Measurements from ENCODE around the gene MYO1D. TPM values are rescaled to one million over a fixed set of nuclear protein-coding genes. Genes with fewer than 3 reads are reported as not detected.

The MYO1D gene
- total RNA-seq, 1 experiment from 2014 or later: 23.5 TPM

GRCh38 chr17:32805029-32805976, 71.6 kb downstream of the MYO1D start:
- intact Hi-C loops (cut with micrococcal nuclease): loop anchor here (2.0 kb wide), 1 partner anchor 49 kb away; no protein-coding TSS in a partner anchor
- BruUV-seq (replicated peaks): TSS peak; percentile 29
- peaks cover 46% of the 10 kb centered on the region for H3K4me1 ChIP-seq (ENCODE audit: insufficient read depth, low read length)
- peak overlapping the region; percentile 45 for H3K4me2 ChIP-seq (ENCODE audit: low read length)
- no peaks in the 10 kb centered on the region for H3K9me3 ChIP-seq (ENCODE audit: low read length)
- no peak overlapping the region for H3K9ac ChIP-seq (ENCODE audit: low read length)
- ChIA-PET CTCF (interaction anchor here (0.6 to 2.2 kb wide), 3 partner anchors 72 to 131 kb away, joined by 3 to 19 read pairs (median 3); partner anchors contain the start of gene MYO1D), POLR2A (ENCODE audit: unreplicated experiment) (interaction anchor here (0.6 kb wide), 2 partner anchors 10 to 376 kb away, joined by 4 to 6 read pairs; no protein-coding TSS in a partner anchor)
- TF ChIP-seq CTCF (conservative IDR thresholded peaks at IDR 0.05; ENCODE audit: low read depth, low read length): no peak
- H3K27me3 ChIP-seq (ENCODE audit: low read length): no peaks in the 10 kb centered on the region
- no peak overlapping the region for H2AFZ ChIP-seq (ENCODE audit: low read length)
- peak; percentile 19 for ATAC-seq
- no peaks in the 10 kb centered on the region for H3K36me3 ChIP-seq (ENCODE audit: low read depth, low read length)
- H3F3A ChIP-seq (ENCODE audit: low read length, unreplicated experiment): no peaks in the 10 kb centered on the region
- H3K27ac ChIP-seq (ENCODE audit: low read length): peak overlapping the region; percentile 73
- H3K79me2 ChIP-seq (ENCODE audit: low read length): no peaks in the 10 kb centered on the region
- H4K20me1 ChIP-seq (ENCODE audit: low read length): no peaks in the 10 kb centered on the region
- peak; percentile 62 for DNase-seq
- H3K4me3 ChIP-seq (ENCODE audit: low read length): no peak overlapping the region
- H3K9me2 ChIP-seq (replicated peaks; ENCODE audit: low read length): no peaks in the 10 kb centered on the region

- intact Hi-C loops (cut with micrococcal nuclease): no loop called here
- POLR2A ChIA-PET (ENCODE audit: unreplicated experiment): no interaction called here
- no peaks in the 10 kb centered on the region for H3K27me3 ChIP-seq (ENCODE audit: low read length)
- no peaks in the 10 kb centered on the region for H3K9me2 ChIP-seq (replicated peaks; ENCODE audit: low read length)
- no TSS peak for BruUV-seq (replicated peaks)
- H3K4me1 ChIP-seq (ENCODE audit: insufficient read depth, low read length): peaks cover 44% of the 10 kb centered on the region
- no peaks in the 10 kb centered on the region for H3K36me3 ChIP-seq (ENCODE audit: low read depth, low read length)
- no peak overlapping the region for H3K4me2 ChIP-seq (ENCODE audit: low read length)
- no peak for ATAC-seq
- no peak overlapping the region for H3K27ac ChIP-seq (ENCODE audit: low read length)
- no peaks in the 10 kb centered on the region for H3F3A ChIP-seq (ENCODE audit: low read length, unreplicated experiment)
- H2AFZ ChIP-seq (ENCODE audit: low read length): no peak overlapping the region
- TF ChIP-seq CTCF (conservative IDR thresholded peaks at IDR 0.05; ENCODE audit: low read depth, low read length) (no peak), EZH2phosphoT487 (IDR thresholded peaks at IDR 0.05; ENCODE audit: borderline replicate concordance, low read length) (no peak)
- CTCF ChIA-PET: no interaction called here
- no peak overlapping the region for H3K4me3 ChIP-seq (ENCODE audit: low read length)
- H3K79me2 ChIP-seq (ENCODE audit: low read length): no peaks in the 10 kb centered on the region
- H3K9ac ChIP-seq (ENCODE audit: low read length): no peak overlapping the region
- H3K9me3 ChIP-seq (ENCODE audit: low read length): no peaks in the 10 kb centered on the region
- no peak for DNase-seq
- no peaks in the 10 kb centered on the region for H4K20me1 ChIP-seq (ENCODE audit: low read length)
These were observed 73.4 kb downstream of the MYO1D start for GRCh38 chr17:32803544-32803943.

- no peak overlapping the region for H3K4me2 ChIP-seq (ENCODE audit: low read length)
- no peak overlapping the region for H3K27ac ChIP-seq (ENCODE audit: low read length)
- no peak overlapping the region for H3K4me3 ChIP-seq (ENCODE audit: low read length)
- ChIA-PET CTCF (no interaction called here), POLR2A (ENCODE audit: unreplicated experiment) (no interaction called here)
- ATAC-seq: no peak
- H3K9ac ChIP-seq (ENCODE audit: low read length): no peak overlapping the region
- no peaks in the 10 kb centered on the region for H3K27me3 ChIP-seq (ENCODE audit: low read length)
- H3K9me3 ChIP-seq (ENCODE audit: low read length): no peaks in the 10 kb centered on the region
- H3K4me1 ChIP-seq (ENCODE audit: insufficient read depth, low read length): peaks cover 34% of the 10 kb centered on the region
- H4K20me1 ChIP-seq (ENCODE audit: low read length): no peaks in the 10 kb centered on the region
- H2AFZ ChIP-seq (ENCODE audit: low read length): no peak overlapping the region
- no peaks in the 10 kb centered on the region for H3K79me2 ChIP-seq (ENCODE audit: low read length)
- H3K36me3 ChIP-seq (ENCODE audit: low read depth, low read length): no peaks in the 10 kb centered on the region
- H3F3A ChIP-seq (ENCODE audit: low read length, unreplicated experiment): no peaks in the 10 kb centered on the region
- BruUV-seq (replicated peaks): no TSS peak
- no peak for TF ChIP-seq CTCF (conservative IDR thresholded peaks at IDR 0.05; ENCODE audit: low read depth, low read length)
- no peak for TF ChIP-seq EZH2 (IDR thresholded peaks at IDR 0.05; ENCODE audit: low read length, unreplicated experiment)
- TF ChIP-seq EZH2phosphoT487 (IDR thresholded peaks at IDR 0.05; ENCODE audit: borderline replicate concordance, low read length): no peak
- no peak for DNase-seq
- H3K9me2 ChIP-seq (replicated peaks; ENCODE audit: low read length): no peaks in the 10 kb centered on the region
- intact Hi-C loops (cut with micrococcal nuclease): no loop called here
These were observed 74.6 kb downstream of the MYO1D start for GRCh38 chr17:32802306-32802705.
